PC-3 (cell line): ENCODE results near the gene MED4.

ENCODE experiments used
- CTCF ChIP-seq: fragments of 300-600 bp; sonication (generic); conservative IDR thresholded peaks from 2 replicates; pipeline ENCODE4 v1.5.1; 2017; ENCODE audit warnings: antibody characterized with exemption, low read depth, mild to moderate bottlenecking, low read length
- EZH2 ChIP-seq: fragments of 300-600 bp; sonication (generic); IDR thresholded peaks from one replicate; pipeline ENCODE4 v1.6.1; 2017; ENCODE audit warnings: antibody characterized with exemption, mild to moderate bottlenecking, low read length; ENCODE audit not compliant: unreplicated experiment
- EZH2phosphoT487 ChIP-seq: fragments of 300-600 bp; sonication (generic); IDR thresholded peaks from 2 replicates; pipeline ENCODE4 v1.6.1; 2018; ENCODE audit warnings: mild to moderate bottlenecking, antibody characterized with exemption, low read length, borderline replicate concordance

GRCh38 chr13:48042894-48043293 is 52.0 kb downstream of the MED4 start:
- TF ChIP-seq EZH2phosphoT487, result no peak
- TF ChIP-seq CTCF, result no peak
- TF ChIP-seq EZH2, result no peak
